NCI-H446 (cell line): ENCODE data around the gene PPP2R5E.
"Not testable (repeated sequence)": the region's sequence is repeated elsewhere in the genome, so short reads cannot be mapped to it uniquely, and the experiment has no call there.

Experiments used
- DNase-seq, 2 experiments: peaks; one replicate each; lab custom pipeline; 2025; lab: John Stamatoyannopoulos, UW

The PPP2R5E gene

GRCh38 chr14:63543000-63543825, at the start of gene PPP2R5E:
Gene PPP2R5E, minus strand, starts transcription at chr14:63543377. Its CDS starts 3,692 bp downstream, at chr14:63539685.
- DNase-seq = peak; percentile 94 to 98

GRCh38 chr14:63583046-63583445, 39.9 kb upstream of the PPP2R5E start:
- not testable (repeated sequence) for DNase-seq

- DNase-seq = peak in 1 of 2 experiments; percentile 23
Measured at GRCh38 chr14:63581491-63581890, 38.3 kb upstream of the PPP2R5E start.

GRCh38 chr14:63578300-63578699, 35.1 kb upstream of the PPP2R5E start:
- DNase-seq = no peak

- DNase-seq = no peak
Measured at GRCh38 chr14:63573581-63573980, 30.4 kb upstream of the PPP2R5E start.

GRCh38 chr14:63565448-63565847, 22.3 kb upstream of the PPP2R5E start:
- DNase-seq = no peak

- no peak for DNase-seq
Measured at GRCh38 chr14:63564318-63564717, 21.1 kb upstream of the PPP2R5E start.

- no peak for DNase-seq
Measured at GRCh38 chr14:63563370-63564026, 20.3 kb upstream of the PPP2R5E start.

GRCh38 chr14:63562405-63562804, 19.2 kb upstream of the PPP2R5E start:
- DNase-seq = no peak

- no peak for DNase-seq
Measured at GRCh38 chr14:63555572-63555971, 12.4 kb upstream of the PPP2R5E start.

- no peak for DNase-seq
Measured at GRCh38 chr14:63551332-63551731, 8.2 kb upstream of the PPP2R5E start.

- no peak for DNase-seq
Measured at GRCh38 chr14:63547798-63548335, 4.7 kb upstream of the PPP2R5E start.

- no peak for DNase-seq
Measured at GRCh38 chr14:63545431-63545830, 2.3 kb upstream of the PPP2R5E start.

- DNase-seq = no peak
Measured at GRCh38 chr14:63544591-63545299, 1.6 kb upstream of the PPP2R5E start.

GRCh38 chr14:63543826-63544406, 739 bp upstream of the PPP2R5E start:
- no peak for DNase-seq

GRCh38 chr14:63542231-63542999, 762 bp downstream of the PPP2R5E start:
- DNase-seq = no peak

- DNase-seq = no peak
Measured at GRCh38 chr14:63535918-63536317, 7.3 kb downstream of the PPP2R5E start.

GRCh38 chr14:63533474-63533873, 9.7 kb downstream of the PPP2R5E start:
- no peak for DNase-seq

- DNase-seq = no peak
Measured at GRCh38 chr14:63524537-63525155, 18.5 kb downstream of the PPP2R5E start.

GRCh38 chr14:63523735-63524426, 19.3 kb downstream of the PPP2R5E start:
- DNase-seq = no peak
